Natural killer cell (primary cell): ENCODE measurements around the gene CAPN7. TPM values are rescaled to one million over a fixed set of nuclear protein-coding genes. Genes with fewer than 3 reads are reported as not detected.

Experiments
- ATAC-seq, 3 donors: fragments of 150-1000 bp in 2 of 3; fragments of 200-7000 bp in 1 of 3; cut with Tn5 transposase; 1 replicate in 1 of 3; 2 replicates in 2 of 3; pipeline ENCODE4 v1.10.0; 2021; ENCODE audit warnings: mild to moderate bottlenecking in 2 of 3, moderate library complexity in 2 of 3
- DNase-seq, 2 donors: peaks; one replicate each; pipeline versions ENCODE4 v3.0.0 to v3.0.0-alpha.2; 2013 to 2021; ENCODE audit warnings: mixed read lengths in 1 of 2
- H3K27ac ChIP-seq: one replicate; pipeline ENCODE4 v1.5.1; 2013; ENCODE audit warnings: mild to moderate bottlenecking, low read length
- H3K27me3 ChIP-seq: one replicate; pipeline ENCODE4 v1.6.1; 2013; ENCODE audit warnings: low read length; ENCODE audit not compliant: control insufficient read depth, insufficient read depth
- H3K36me3 ChIP-seq: one replicate; pipeline ENCODE4 v1.6.1; 2013; ENCODE audit warnings: low read length; ENCODE audit not compliant: control insufficient read depth, insufficient read depth
- H3K4me1 ChIP-seq: one replicate; pipeline ENCODE4 v1.6.1; 2013; ENCODE audit warnings: low read length; ENCODE audit not compliant: control insufficient read depth, insufficient read depth
- H3K4me3 ChIP-seq: one replicate; pipeline ENCODE4 v1.5.1; 2013; ENCODE audit warnings: low read length
- H3K9me3 ChIP-seq: one replicate; pipeline ENCODE4 v1.6.1; 2013; ENCODE audit warnings: low read length; ENCODE audit not compliant: control insufficient read depth, insufficient read depth
- H3K27ac Mint-ChIP-seq, 2 donors: one replicate each; pipeline ENCODE4 v1.8.0; 2022; ENCODE audit warnings: mild to moderate bottlenecking in 2 of 2, mixed read lengths in 2 of 2, moderate library complexity in 1 of 2
- H3K27me3 Mint-ChIP-seq, 2 donors: one replicate each; pipeline ENCODE4 v1.8.0; 2022; ENCODE audit warnings: low read depth in 2 of 2, mixed read lengths in 2 of 2
- H3K36me3 Mint-ChIP-seq: one replicate; pipeline ENCODE4 v1.8.0; 2022; ENCODE audit warnings: mixed read lengths
- H3K4me1 Mint-ChIP-seq, 2 donors: one replicate each; pipeline ENCODE4 v1.8.0; 2022; ENCODE audit warnings: mixed read lengths in 2 of 2
- H3K4me3 Mint-ChIP-seq: one replicate; pipeline ENCODE4 v1.8.0; 2022; ENCODE audit warnings: mild to moderate bottlenecking, moderate library complexity, mixed read lengths
- H3K9me3 Mint-ChIP-seq, 2 donors: one replicate each; pipeline ENCODE4 v1.8.0; 2022; ENCODE audit warnings: mixed read lengths in 2 of 2
- WGBS: methylation state at CpG from one replicate; pipeline ENCODE4 v1.1.7; 2013; ENCODE audit warnings: missing lambda C conversion rate; ENCODE audit not compliant: insufficient coverage; 5-methylcytosine and 5-hydroxymethylcytosine counted together
- intact Hi-C: fragments of 100-400 bp; cut with micrococcal nuclease; formaldehyde crosslinking; loops from one replicate; pipeline ENCODE4 v1.14.2; 2022
- total RNA-seq, 4 donors: library from RNA; stranded (reverse); fragments of 120-200 nt in 1 of 4; gene quantifications; one replicate each; pipeline versions ENCODE4 v1.2.3 to v1.2.4, GENCODE V29; 2013 to 2022
- TF ChIP-seq, protein P1 (sequence below): fragments of 200-600 bp; IDR thresholded peaks from one replicate; pipeline ENCODE4 v1.8.0; 2022; ENCODE audit warnings: antibody characterized with exemption

CAPN7 gene
- total RNA-seq, 3 donors from 2014 or later (not counting 1 experiment from before 2014, with no cell fraction given) = 35.3 to 59.9 (median 52.8) TPM

DNA sequence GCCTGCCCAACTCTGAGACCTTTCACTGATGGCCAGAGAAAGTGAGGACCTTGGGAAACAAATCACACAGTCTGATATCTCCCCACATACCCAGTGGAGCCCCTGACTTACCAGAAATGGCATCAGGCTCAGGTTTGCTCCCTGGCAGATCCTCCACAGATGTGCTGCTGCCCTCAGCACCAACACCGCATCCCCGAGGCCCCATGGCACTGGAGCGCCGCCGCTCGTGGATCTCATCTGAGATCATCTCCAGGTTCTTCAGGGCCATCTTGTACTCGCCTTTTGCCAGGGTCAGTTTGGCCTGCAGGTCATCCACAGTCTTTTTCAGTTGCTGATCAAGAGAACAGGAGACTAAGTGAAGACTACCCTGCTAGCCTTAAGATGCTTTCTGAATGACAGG lies 52.7 kb downstream of the CAPN7 start:
- no peak for DNase-seq
- H3K4me1 ChIP-seq = no peaks in the 10 kb centered on the region
- no peaks in the 10 kb centered on the region for H3K27me3 ChIP-seq
- H3K36me3 Mint-ChIP-seq = peaks cover 35% of the 10 kb centered on the region
- H3K27me3 Mint-ChIP-seq = no peaks in the 10 kb centered on the region
- peaks cover 57 to 58% of the 10 kb centered on the region in 2 donors for H3K4me1 Mint-ChIP-seq
- no peak overlapping the region for H3K4me3 ChIP-seq
- no peak overlapping the region for H3K4me3 Mint-ChIP-seq
- no peak overlapping the region for H3K27ac ChIP-seq
- no peaks in the 10 kb centered on the region for H3K9me3 Mint-ChIP-seq
- intact Hi-C loops = no loop called here
- WGBS = 99% methylated on average over 7 of the region's 7 CpGs
- TF ChIP-seq, protein P1, sequence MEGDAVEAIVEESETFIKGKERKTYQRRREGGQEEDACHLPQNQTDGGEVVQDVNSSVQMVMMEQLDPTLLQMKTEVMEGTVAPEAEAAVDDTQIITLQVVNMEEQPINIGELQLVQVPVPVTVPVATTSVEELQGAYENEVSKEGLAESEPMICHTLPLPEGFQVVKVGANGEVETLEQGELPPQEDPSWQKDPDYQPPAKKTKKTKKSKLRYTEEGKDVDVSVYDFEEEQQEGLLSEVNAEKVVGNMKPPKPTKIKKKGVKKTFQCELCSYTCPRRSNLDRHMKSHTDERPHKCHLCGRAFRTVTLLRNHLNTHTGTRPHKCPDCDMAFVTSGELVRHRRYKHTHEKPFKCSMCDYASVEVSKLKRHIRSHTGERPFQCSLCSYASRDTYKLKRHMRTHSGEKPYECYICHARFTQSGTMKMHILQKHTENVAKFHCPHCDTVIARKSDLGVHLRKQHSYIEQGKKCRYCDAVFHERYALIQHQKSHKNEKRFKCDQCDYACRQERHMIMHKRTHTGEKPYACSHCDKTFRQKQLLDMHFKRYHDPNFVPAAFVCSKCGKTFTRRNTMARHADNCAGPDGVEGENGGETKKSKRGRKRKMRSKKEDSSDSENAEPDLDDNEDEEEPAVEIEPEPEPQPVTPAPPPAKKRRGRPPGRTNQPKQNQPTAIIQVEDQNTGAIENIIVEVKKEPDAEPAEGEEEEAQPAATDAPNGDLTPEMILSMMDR = no peak
- no peak for ATAC-seq
- peak overlapping the region; percentile 69 to 74 for H3K27ac Mint-ChIP-seq
- H3K36me3 ChIP-seq = peaks cover 82% of the 10 kb centered on the region
- H3K9me3 ChIP-seq = no peaks in the 10 kb centered on the region

DNA sequence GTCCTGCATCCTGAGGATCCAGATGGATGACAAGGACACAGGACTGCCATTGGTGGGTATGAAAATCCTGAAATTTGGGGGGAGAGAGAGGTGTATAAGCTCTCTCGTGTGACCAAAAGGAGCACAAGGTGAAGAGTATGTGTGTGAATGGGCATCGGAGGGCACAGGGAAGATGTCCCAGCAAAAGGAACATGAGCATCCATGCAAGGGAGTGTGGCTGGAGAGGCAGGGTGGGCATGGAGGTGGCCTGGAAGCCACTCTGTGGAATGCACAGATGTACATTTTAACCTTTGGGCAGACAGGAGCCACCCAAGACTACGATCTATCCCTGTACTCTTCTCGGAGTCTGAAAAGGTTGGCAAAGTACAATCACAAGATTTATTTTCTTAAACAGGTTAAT lies 54.5 kb downstream of the CAPN7 start:
- Mint-ChIP-seq H3K36me3 (peaks cover 32% of the 10 kb centered on the region), H3K27ac (peak overlapping the region; percentile 69 to 74), H3K27me3 (no peaks in the 10 kb centered on the region), H3K9me3 (no peaks in the 10 kb centered on the region), H3K4me1 (peaks cover 72 to 75% of the 10 kb centered on the region in 2 donors), H3K4me3 (no peak overlapping the region)
- intact Hi-C loops = no loop called here
- ATAC-seq (no peak), DNase-seq (no peak)
- Histone ChIP-seq H3K9me3 (no peaks in the 10 kb centered on the region), H3K36me3 (peaks cover 67% of the 10 kb centered on the region), H3K27me3 (no peaks in the 10 kb centered on the region), H3K27ac (no peak overlapping the region), H3K4me3 (no peak overlapping the region), H3K4me1 (peaks cover 8% of the 10 kb centered on the region)
- TF ChIP-seq, protein P1 = no peak
- WGBS = 96% methylated on average over 3 of the region's 4 CpGs

DNA sequence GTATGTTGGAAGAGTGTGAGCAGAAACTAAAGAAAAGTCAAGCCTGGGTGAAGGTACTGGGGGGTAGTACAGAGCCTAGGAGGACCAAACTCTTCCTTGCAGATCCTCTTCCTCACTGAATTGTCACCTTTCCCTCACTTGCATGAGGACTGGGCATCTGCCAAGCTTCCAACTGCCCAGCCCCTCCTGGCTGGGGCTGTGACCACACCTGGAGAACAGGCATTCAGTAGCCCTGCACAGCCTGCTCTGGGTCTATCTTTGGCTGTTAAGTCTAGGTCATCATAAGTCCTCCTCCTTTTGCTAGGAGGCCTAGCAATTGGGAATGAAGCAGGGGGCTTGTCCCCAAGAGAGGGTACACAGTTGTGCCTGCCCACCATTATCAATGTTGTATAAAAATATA lies 55.2 kb downstream of the CAPN7 start:
- TF ChIP-seq, protein P1 = no peak
- Mint-ChIP-seq H3K9me3 (no peaks in the 10 kb centered on the region), H3K4me1 (peaks cover 72 to 77% of the 10 kb centered on the region in 2 donors), H3K27ac (peak overlapping the region; percentile 69 to 74), H3K27me3 (no peaks in the 10 kb centered on the region), H3K4me3 (no peak overlapping the region), H3K36me3 (peaks cover 25% of the 10 kb centered on the region)
- Histone ChIP-seq H3K36me3 (peaks cover 65% of the 10 kb centered on the region), H3K27me3 (no peaks in the 10 kb centered on the region), H3K9me3 (no peaks in the 10 kb centered on the region), H3K27ac (no peak overlapping the region), H3K4me3 (no peak overlapping the region), H3K4me1 (peaks cover 15% of the 10 kb centered on the region)
- intact Hi-C loops = no loop called here
- DNase-seq (no peak), ATAC-seq (no peak)

DNA sequence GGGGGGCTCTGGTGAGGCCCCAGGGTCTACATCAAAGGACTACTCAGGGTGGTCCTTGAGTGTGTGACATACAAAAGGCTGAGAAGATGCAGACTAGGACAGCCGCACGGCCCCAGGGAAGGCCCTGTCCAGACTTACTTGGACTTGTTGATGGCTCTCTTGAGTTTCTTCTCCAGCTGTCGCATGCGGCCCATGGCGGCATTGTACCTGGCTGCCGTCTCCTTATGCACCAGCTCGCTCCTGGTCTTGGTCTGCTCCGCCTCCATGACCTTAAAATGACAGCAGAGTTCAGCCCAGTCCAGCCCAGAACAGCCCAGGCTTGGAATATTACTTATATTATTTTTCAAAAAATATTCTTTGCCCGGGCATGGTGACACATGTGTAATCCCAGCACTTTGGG lies 56.0 kb downstream of the CAPN7 start:
- Histone ChIP-seq H3K4me3 (no peak overlapping the region), H3K9me3 (no peaks in the 10 kb centered on the region), H3K27ac (no peak overlapping the region), H3K4me1 (peaks cover 22% of the 10 kb centered on the region), H3K36me3 (peaks cover 64% of the 10 kb centered on the region), H3K27me3 (no peaks in the 10 kb centered on the region)
- Mint-ChIP-seq H3K4me1 (peaks cover 79 to 85% of the 10 kb centered on the region in 2 donors), H3K27me3 (no peaks in the 10 kb centered on the region), H3K27ac (peak overlapping the region; percentile 69 to 74), H3K36me3 (peaks cover 23% of the 10 kb centered on the region), H3K4me3 (no peak overlapping the region), H3K9me3 (no peaks in the 10 kb centered on the region)
- intact Hi-C loops = no loop called here
- DNase-seq (no peak), ATAC-seq (no peak)
- TF ChIP-seq, protein P1 = no peak
- 97% methylated on average over 9 of the region's 9 CpGs for WGBS
